ENCODE results near the gene U2AF1L4. TPM values are rescaled to one million over a fixed set of nuclear protein-coding genes. Genes with fewer than 3 reads are reported as not detected.

U2AF1L4 gene
- total and polyA plus RNA-seq, 2 of the 4 experiments (the other 2 are of a cell fraction) = 6.1 to 15.0 TPM

DNA sequence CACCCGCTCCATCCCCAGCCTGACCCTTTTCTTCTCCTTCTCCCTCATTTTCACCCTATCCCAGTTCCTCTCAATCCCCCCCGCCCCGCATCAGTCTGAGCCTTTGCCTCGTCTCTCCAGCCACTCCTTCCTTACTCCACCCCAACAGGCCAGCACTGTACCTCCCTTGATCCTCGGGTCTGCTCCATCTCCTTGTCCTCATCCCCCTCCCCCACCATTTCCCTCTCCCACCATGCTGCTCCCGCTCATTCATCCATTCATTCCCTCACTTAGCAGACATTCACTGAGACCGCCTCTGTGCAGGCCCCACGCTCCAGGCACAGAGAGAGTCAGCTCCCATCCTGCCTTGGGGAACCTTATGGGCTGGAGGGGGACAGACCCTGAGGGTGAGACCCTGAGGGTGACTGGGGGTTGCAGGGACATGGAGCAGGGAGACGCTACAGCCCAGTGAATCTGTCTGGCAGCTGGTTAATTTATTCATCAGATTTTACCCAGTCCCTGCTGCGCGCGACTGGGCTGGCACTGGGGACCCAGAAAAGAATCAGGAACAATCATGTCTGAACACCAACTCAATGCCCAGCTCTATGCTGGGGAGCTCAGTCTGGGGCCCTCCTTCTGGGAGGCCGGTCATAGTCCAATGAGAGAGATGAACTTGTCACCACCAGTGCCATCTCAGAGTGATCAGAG lies 31.0 kb upstream of the U2AF1L4 start:
- no TSS peak for BruUV-seq (replicated peaks)
- Histone ChIP-seq H3K9me1 (ENCODE audit: insufficient read depth, low read length) (peaks cover 6% of the 10 kb centered on the region; the same call in 1 of the 2 replicates), H3K18ac (ENCODE audit: low read depth, low read length) (no peak overlapping the region), H2BK5ac (ENCODE audit: low read depth, low read length, poor library complexity, severe bottlenecking) (no peak overlapping the region), H3K4ac (ENCODE audit: low read depth, low read length) (peak overlapping the region; percentile 49; the same call in 1 of the 2 replicates), H3K27ac (ENCODE audit: insufficient read depth, low read length) (no peak overlapping the region; the same call in 1 of the 2 replicates), H3K36me3 (ENCODE audit: control insufficient read depth, insufficient read depth, low read length) (peaks cover 4% of the 10 kb centered on the region), H2AK9ac (replicated peaks; ENCODE audit: low read depth, low read length, poor library complexity) (peak overlapping the region; percentile 84), H3K14ac (replicated peaks; ENCODE audit: low read depth, low read length) (peak overlapping the region; percentile 77), H2BK20ac (ENCODE audit: low read depth, low read length) (no peak overlapping the region), H4K91ac (ENCODE audit: insufficient read depth, low read depth, low read length) (peak overlapping the region; percentile 61; the same call in 1 of the 2 replicates), H3K27me3 (ENCODE audit: control insufficient read depth, insufficient read depth, low read length) (no peaks in the 10 kb centered on the region), H4K20me1 (ENCODE audit: insufficient read depth, low read length) (no peaks in the 10 kb centered on the region), H3K9ac (ENCODE audit: low read depth, low read length) (peak overlapping the region; percentile 45; the same call in 1 of the 2 replicates), H2AFZ (replicated peaks; ENCODE audit: low read length, poor library complexity) (peak overlapping the region; percentile 78), H3K9me3 (ENCODE audit: control insufficient read depth, insufficient read depth, low read length) (no peaks in the 10 kb centered on the region), H3K4me2 (ENCODE audit: low read depth, low read length) (peak overlapping the region; percentile 85), H3K79me1 (ENCODE audit: low read depth in 1 of 2, low read length in 2 of 2) (peaks cover 7 to 18% of the 10 kb centered on the region in 2 experiments), H2BK15ac (ENCODE audit: low read depth, low read length) (no peak overlapping the region), H3K23ac (ENCODE audit: low read depth, low read length) (0 out of 2 replicates have a peak overlapping the region, but pooled peaks have one; percentile 63), H3K4me3 (ENCODE audit: insufficient read depth, low read depth, low read length) (peak overlapping the region; percentile 86), H4K5ac (ENCODE audit: low read depth, low read length) (peak overlapping the region; percentile 24), H4K8ac (ENCODE audit: low read depth in 2 of 2, low read length in 2 of 2) (peak overlapping the region; percentile 24 to 66; a peak in 2 of 4 replicates), H2AK5ac (ENCODE audit: low read depth, low read length) (peak overlapping the region; percentile 74), H2BK120ac (ENCODE audit: low read depth, low read length) (no peak overlapping the region), H3K4me1 (ENCODE audit: control insufficient read depth, insufficient read depth, low read length) (peaks cover 6% of the 10 kb centered on the region), H3K56ac (ENCODE audit: extremely low read depth, insufficient read depth, low read length) (no peak overlapping the region)
- dilution Hi-C loops (cut with HindIII; ENCODE audit: low sequenced_read_pairs, unreplicated experiment) = no loop called here
- ATAC-seq (ENCODE audit: low read depth) (no peak), DNase-seq (no peak)
- TF ChIP-seq FOS (IDR thresholded peaks at IDR 0.05; ENCODE audit: low read depth, low read length) (no peak), MXI1 (IDR thresholded peaks at IDR 0.05; ENCODE audit: borderline replicate concordance, low read depth, low read length) (no peak), MAFK (IDR thresholded peaks at IDR 0.05; ENCODE audit: low read depth, low read length) (no peak), SMC3 (IDR thresholded peaks at IDR 0.05; ENCODE audit: low read depth, low read length) (no peak), POLR2A (IDR thresholded peaks at IDR 0.05; ENCODE audit: low read depth, low read length) (no peak), NFE2L2 (IDR thresholded peaks at IDR 0.05; ENCODE audit: low read depth, low read length) (no peak), RAD21 (IDR thresholded peaks at IDR 0.05; ENCODE audit: low read length) (no peak), BHLHE40 (IDR thresholded peaks at IDR 0.05; ENCODE audit: low read depth, low read length) (no peak), RFX5 (IDR thresholded peaks at IDR 0.05; ENCODE audit: low read depth, low read length) (no peak)
- TF ChIP-seq, protein P1, sequence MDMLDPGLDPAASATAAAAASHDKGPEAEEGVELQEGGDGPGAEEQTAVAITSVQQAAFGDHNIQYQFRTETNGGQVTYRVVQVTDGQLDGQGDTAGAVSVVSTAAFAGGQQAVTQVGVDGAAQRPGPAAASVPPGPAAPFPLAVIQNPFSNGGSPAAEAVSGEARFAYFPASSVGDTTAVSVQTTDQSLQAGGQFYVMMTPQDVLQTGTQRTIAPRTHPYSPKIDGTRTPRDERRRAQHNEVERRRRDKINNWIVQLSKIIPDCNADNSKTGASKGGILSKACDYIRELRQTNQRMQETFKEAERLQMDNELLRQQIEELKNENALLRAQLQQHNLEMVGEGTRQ (IDR thresholded peaks at IDR 0.05; ENCODE audit: low read depth, low read length) = no peak
- TF ChIP-seq, protein P2, sequence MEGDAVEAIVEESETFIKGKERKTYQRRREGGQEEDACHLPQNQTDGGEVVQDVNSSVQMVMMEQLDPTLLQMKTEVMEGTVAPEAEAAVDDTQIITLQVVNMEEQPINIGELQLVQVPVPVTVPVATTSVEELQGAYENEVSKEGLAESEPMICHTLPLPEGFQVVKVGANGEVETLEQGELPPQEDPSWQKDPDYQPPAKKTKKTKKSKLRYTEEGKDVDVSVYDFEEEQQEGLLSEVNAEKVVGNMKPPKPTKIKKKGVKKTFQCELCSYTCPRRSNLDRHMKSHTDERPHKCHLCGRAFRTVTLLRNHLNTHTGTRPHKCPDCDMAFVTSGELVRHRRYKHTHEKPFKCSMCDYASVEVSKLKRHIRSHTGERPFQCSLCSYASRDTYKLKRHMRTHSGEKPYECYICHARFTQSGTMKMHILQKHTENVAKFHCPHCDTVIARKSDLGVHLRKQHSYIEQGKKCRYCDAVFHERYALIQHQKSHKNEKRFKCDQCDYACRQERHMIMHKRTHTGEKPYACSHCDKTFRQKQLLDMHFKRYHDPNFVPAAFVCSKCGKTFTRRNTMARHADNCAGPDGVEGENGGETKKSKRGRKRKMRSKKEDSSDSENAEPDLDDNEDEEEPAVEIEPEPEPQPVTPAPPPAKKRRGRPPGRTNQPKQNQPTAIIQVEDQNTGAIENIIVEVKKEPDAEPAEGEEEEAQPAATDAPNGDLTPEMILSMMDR (conservative IDR thresholded peaks at IDR 0.05; ENCODE audit: low read depth, low read length) = no peak
- TF ChIP-seq, protein P3, sequence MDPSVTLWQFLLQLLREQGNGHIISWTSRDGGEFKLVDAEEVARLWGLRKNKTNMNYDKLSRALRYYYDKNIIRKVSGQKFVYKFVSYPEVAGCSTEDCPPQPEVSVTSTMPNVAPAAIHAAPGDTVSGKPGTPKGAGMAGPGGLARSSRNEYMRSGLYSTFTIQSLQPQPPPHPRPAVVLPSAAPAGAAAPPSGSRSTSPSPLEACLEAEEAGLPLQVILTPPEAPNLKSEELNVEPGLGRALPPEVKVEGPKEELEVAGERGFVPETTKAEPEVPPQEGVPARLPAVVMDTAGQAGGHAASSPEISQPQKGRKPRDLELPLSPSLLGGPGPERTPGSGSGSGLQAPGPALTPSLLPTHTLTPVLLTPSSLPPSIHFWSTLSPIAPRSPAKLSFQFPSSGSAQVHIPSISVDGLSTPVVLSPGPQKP (IDR thresholded peaks at IDR 0.05; ENCODE audit: borderline replicate concordance, low read depth, low read length) = no peak
- whole genome bisulfite sequencing, 2 experiments (ENCODE audit: extremely low coverage in 2 of 2, insufficient read length in 1 of 2) = 44% methylated on average over 7 of the region's 13 CpGs; no CpG with 5 or more reads in 1 of the 2 experiments
- in situ Hi-C loops (cut with MboI; ENCODE audit: low sequenced_read_pairs) = no loop called here
- intact Hi-C loops (cut with micrococcal nuclease) = no loop called here
- POLR2A ChIA-PET (ENCODE audit: unreplicated experiment) = no interaction called here
- CTCF ChIA-PET = no interaction called here
